ENCODE results near the gene ADAMTS6. TPM values are rescaled to one million over a fixed set of nuclear protein-coding genes. Genes with fewer than 3 reads are reported as not detected.
A peak's percentile ranks its signal among the peaks of the same experiment; 100 is the strongest.
"Not testable (repeated sequence)": the region's sequence is repeated elsewhere in the genome, so short reads cannot be mapped to it uniquely, and the experiment has no call there.

Gene ADAMTS6
- total RNA-seq, 1 experiment from 2014 or later, result 15.9 TPM

DNA sequence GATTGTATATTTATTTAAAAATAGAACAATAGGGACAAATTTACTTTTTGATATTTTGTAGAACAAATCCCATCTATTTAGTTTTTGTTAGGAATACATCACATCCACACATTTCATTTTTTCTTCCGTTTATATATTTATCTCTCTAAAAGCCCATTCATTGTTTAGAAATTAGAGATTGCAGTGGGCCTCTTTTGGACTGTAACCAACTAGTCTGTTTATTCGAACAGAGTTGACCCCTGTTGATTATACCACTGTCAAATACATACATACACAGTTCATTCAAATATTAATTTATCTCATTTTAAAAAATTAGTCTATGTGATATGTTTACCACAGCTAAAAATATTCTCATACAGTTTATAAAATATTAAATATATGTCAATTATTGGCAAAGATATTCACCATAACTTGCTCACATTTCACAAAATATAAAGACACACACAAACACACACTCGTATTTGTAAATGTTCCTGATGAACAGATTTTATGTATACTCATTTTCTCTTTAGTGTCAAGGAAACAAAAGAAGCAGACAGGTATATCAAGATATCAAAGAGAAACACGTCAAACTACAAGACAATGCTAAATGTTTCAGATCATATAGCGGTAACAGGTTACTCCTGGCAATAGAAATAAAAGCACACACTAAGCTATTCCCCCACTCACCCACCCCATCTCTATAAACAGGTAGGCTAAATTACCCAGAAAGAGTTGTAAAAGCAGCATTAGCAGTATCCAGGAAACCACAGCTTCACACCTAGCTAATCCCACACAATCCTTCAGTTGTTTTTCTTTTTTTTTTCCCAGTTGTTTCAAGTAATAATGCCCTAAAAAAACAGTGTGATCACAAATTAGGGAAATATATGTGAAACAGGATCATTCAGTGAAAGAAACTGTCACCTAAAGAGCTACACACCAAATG lies 283.9 kb downstream of the ADAMTS6 start:
- no peak for DNase-seq (ENCODE audit: low spot score)

DNA sequence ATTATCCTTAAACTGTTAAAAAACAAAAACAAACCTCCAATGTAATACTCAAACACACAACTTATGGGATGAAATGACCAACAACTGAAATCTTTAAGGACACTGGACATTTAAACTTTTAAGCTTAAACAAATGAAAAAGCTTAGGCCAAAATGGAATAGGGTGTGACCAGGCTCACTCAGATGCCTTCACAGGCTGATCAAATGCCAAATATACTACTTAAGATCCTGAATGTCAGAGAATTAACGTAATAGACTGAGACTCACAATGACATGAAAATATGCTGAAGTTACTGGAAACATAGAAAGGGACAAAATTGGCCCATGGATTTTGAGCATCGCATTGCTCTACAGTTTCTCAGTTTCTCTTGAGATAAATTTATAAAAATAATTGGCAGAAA lies 286.8 kb downstream of the ADAMTS6 start:
- DNase-seq (ENCODE audit: low spot score), result no peak

DNA sequence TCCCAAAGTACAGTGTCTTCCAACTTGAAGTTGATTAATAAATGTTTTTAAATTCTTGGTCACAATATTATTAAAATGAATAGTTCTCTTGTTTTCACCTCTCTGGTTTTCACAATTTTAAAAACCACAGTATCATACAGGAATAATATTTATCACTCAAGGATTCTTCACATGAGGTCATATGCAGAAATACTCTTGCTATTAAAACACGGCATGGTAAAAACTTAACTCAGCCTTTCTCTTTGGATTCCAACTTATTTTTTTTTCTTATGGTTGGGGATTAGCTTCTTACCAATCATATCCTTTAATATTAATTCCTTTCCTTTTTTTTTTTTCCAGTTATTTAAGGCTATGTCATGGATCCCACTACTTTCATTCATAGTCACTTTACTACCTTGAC lies 289.4 kb downstream of the ADAMTS6 start:
- DNase-seq (ENCODE audit: low spot score), result no peak

DNA sequence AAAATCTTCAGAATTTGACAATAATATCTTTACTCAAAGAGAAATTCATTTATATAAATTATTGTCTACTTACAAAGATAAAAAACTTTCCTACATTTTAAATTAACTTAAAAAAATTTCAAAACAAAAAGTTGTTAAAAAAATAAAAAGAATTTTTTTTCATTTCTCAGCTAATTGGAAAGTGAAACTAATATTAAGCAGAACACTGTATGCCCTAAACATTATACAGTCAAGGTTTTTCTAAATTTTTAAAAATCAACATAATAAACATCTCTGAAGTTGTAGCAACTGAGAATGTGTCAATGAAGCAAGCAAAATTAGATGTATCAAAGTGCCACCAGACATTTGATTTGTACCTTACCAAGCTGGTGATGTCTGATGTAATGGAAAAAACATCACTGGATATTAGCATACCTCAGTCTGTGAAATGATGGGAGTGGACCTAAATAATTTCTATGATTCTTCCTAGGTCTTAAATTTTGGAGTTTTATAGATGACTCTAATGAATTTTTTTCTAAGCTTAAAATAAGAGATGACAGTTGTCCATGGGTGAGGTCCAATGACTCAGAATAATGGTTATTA lies 290.1 kb downstream of the ADAMTS6 start:
- no peak for DNase-seq (ENCODE audit: low spot score)

DNA sequence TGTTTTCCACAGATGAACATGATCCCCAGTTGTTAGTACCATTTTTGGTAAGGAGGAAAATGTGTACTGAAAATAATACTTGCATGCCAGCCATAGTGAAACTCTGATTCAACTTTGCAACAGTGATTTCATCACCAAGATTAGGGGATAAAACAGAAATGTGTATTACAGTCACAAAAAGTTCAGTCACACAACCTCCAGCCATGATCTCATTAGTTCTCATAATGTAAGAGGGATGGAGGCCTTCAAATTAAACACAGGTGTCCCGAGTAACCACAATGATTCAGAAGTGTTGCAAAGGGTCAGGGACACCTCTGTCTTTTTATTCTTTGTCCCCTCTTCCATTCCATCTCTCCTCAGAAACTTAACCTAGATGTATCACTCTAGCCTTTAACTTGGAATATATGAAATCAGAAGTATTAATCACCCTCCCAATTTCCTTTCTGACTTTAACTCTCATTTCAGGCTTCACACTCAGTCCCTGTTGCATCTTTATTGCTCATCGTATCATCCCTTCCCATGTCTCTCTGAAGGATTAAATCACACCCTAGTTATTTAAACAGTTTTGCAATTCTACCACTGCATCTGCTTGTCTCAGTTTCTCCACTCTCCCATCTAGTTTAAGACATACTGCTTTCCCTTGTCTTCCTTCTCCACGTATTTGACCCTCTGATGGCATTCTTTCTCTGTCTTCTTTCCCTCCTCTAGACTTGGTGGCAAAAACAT lies 291.2 kb downstream of the ADAMTS6 start:
- DNase-seq (ENCODE audit: low spot score), result peak; percentile 90

DNA sequence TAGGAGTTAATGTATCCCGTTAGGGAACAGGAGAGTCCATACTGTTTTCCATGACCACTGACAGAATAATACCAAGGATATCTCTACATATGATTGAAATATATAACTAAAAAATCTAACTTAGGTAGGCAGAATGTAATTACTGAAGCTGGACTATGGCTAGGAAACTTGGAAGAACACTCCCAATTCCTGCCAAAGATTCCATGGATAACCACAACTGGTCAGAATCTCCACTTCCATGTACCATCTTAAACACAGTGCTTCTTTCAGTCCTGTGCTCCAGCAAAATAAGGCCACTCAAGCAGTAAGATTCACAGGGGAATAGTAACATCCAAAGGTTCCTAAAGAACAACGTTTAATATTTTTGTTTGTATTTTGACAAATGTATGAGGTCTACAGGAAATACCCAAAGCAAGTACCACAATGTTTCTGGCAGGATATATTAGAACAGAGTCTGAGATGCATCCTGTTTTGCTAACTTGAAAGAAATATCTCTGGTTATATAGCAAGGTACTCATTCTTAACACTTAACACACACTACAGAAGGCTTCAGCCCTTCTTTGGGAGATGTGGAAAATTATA lies 295.0 kb downstream of the ADAMTS6 start:
- DNase-seq (ENCODE audit: low spot score), result no peak

DNA sequence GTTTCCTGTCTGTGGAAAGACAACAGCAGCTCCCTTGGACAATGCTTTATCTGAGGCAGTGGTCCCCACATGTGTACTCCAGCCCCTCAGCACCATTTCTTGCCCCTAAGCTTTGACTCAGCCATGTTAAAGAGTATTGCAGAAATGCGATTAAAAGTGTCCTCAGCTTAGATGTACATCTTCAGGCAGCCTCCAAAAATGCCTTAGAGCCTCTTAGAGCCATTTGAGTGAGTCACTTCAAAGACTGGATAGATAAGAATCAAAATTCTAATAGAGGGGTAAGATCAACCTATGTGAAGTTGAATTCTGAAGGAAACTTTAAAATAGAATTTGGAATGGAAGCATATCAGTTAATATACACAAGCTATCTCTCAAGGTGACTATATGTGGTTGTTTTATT lies 296.3 kb downstream of the ADAMTS6 start:
- DNase-seq (ENCODE audit: low spot score), result no peak

DNA sequence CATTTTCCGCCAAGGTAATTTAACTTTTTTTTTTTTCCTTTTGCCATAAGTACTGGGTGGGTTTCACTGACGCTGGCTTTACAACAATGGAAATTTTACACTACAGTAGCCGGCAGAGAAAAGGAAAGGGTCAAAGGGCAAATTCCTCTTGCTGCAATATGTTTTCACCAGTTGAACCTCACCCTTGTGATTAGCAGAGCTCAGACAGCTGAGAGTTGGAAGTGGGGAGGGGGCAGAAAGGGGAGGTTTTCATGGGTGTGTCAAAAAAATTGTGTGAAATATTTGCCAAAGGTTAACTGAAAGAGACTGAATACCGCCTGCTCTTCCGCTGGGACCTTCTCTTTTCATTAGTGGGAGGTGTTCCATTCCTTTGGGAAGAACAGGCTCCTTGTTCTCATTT lies 296.9 kb downstream of the ADAMTS6 start:
- no peak for DNase-seq (ENCODE audit: low spot score)

DNA sequence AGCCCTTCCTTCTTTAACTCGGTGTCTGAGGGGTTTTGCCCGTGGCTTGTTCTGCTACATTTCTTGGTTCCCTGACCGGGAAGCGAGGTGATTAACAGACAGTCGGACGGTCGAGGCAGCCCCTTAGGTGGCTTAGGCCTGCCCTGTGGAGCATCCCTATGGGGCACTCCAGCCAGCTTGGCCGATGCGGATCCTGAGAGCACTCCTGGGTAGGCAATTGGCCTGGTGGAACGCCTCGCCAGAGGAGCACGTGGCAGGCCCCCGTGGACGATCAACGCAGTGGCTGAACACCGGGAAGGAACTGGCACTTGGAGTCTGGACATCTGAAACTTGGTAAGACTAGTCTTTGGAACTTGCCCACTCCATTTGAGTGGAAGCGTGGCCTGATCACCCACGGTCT lies 307.5 kb downstream of the ADAMTS6 start:
- not testable (repeated sequence) for DNase-seq (ENCODE audit: low spot score)

DNA sequence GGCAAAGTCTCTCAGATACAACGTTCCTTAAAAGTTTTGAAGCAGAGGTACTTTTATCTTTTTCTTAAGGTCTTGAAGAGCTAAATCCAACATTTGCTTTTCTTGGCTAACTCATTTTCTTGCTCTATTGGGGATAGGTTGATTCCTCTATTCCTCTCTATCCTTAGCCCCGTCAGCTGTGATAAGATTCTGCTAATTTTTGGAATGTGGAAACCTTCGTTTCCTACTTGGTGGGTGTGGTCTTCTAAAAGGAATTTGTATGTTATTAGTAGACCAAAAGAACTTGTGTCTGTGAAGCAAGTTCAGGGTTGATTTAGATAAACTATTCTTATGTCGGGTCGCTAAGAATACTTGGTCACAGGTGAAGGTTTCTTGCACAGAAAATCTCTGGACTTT lies 308.6 kb downstream of the ADAMTS6 start:
- DNase-seq (ENCODE audit: low spot score), result no peak

DNA sequence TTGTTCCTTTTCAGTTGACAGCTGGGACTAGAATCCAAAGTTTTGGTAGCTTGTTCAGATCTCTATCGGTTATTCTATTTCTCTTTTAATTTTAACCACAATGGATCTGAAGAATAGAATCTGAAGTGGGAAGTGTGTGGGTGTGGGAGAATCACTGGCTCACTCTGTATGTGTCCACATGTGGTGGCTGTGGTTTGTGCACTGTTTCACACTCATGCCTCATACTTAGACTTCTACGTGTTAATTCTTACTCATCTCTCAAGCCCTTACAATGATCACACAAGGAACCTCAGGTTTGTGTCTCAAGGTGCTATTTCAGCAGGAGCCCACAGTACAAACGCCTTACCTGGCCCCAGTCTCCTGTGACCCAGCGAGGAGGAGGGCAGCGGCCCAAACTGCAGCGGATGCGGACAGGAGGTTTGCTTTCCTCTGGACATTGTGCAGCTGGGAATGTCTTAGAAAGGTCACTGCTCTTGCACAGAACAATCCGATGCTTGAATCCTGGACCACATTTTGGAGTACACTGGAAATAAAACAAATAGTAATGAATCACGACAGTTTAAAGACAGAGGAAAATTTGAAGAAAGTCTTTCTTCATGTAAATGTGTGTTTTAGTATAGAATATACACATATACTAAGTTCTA lies 309.1 kb downstream of the ADAMTS6 start:
- DNase-seq (ENCODE audit: low spot score), result no peak

DNA sequence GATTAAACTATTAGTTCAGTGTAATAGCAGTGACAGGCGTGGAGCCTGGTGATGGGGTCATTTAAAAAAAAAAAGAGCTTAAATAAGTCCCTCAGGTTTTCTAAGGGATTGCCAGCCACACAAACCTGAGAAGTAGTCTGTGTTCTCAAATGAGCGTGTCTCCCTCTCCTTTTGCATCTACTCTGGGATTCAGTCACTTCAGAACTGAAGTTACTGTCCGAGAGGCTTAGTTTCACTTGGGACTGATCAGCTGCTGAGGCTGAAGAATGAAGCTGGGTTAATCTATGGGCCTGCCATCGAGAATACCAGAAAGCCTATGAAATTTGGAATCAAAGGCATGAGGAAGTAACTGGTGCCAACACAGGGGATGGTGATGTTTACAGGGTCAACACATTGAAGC lies 310.1 kb downstream of the ADAMTS6 start:
- DNase-seq (ENCODE audit: low spot score), result no peak

DNA sequence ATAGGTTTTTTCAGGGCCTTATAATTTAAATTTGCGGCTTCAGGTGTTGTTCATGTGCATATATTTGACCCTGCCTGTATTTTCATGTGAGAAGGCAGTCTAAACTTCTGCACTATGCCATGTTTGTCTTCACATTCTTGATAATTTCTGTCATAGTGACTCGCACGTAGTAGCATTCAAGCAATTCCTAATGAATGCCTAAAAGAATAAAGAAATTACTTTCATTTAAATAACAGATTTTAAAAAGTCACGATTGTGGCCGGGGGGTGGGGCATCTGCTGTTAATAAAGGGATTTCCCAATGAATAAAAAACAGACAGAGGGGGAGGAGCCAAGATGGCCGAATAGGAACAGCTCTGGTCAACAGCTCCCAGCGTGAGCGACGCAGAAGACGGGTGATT lies 318.0 kb downstream of the ADAMTS6 start:
- DNase-seq (ENCODE audit: low spot score), result peak; percentile 23

DNA sequence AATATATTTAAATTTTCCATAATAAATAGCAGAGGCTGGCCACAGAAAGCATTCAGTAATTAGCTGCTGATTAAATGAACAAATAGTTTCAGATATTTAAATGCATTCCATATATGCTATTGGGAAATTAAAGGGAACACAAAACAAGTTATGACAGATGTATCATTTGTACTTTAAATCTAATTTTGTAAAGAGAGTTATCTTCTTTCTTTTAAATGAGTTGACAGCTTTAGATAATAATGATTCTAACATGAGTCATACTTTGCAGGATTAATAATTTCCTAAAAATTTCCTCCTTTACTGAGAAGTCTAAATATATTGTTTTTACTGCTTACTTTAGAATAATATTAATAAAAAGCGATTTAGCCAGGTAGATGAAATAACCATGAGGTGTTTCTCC lies 320.1 kb downstream of the ADAMTS6 start:
- DNase-seq (ENCODE audit: low spot score), result no peak

DNA sequence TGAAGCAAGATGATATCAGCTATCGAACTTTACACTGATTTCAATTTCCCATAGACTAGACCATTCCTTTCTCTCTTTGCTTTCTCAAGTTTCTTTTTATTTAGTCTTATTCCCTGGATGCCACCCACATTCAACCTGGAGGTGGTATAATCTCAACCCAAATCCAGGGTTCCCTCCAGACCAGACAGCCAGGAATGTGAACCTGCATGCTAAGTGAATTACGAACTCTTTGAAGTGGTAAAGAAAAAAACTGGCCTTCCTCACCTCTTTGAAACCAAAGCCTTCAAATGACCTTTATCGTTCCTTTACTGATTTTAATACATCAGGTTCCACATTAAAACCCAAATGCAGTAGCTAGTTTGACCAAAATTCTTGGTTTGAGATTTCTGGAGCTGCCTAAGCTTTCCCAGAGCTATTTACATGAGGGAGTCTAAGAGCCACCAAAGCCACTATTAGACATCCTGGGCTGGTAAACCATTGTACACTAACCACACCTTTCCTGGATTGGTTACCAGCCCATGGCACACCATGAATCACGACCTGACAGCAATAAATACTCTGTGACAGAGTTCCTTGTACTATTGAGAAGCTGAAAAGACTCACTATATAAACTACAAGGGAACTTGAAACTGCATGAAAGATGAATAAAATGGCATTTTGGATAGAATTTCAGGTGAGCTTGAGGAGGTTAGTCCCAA lies 323.7 kb downstream of the ADAMTS6 start:
- peak; percentile 75 for DNase-seq (ENCODE audit: low spot score)

DNA sequence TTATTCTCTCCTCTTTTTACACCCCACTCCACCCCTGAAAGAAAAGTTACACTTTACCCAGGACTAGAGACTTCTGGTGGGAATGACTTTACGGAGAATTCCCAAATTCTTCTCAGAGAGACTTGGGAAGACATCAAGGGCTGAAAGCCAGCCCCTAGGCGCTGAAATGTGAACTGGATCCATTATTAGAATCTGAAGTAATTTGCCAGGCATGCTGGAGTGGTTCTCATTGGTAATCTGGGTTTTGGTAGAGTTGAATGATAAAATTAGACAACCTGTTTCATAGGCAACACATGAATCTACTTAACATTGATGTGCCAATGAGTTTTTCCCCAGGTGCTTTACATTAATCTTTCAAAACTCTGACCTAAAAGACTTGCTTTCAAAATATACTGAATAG lies 324.8 kb downstream of the ADAMTS6 start:
- no peak for DNase-seq (ENCODE audit: low spot score)

DNA sequence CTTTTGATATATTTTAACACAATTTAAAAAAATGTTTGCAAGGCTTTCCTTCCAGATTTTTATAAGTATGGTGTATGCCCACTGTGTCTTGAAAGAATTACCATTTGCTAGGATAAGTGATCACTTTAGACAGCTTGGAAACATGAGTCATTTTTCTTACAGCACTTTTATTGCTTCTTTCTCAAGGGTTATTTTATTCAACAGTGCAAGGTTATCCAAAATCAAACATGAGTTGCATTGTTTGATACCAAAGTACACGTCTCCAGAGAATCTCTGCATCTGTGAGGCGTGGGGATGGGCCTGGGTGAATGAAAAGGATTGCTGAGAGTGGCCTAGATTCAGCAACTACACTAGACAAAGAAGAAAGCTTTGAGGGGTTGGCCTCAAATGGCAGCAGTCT lies 329.6 kb downstream of the ADAMTS6 start:
- DNase-seq (ENCODE audit: low spot score), result no peak

DNA sequence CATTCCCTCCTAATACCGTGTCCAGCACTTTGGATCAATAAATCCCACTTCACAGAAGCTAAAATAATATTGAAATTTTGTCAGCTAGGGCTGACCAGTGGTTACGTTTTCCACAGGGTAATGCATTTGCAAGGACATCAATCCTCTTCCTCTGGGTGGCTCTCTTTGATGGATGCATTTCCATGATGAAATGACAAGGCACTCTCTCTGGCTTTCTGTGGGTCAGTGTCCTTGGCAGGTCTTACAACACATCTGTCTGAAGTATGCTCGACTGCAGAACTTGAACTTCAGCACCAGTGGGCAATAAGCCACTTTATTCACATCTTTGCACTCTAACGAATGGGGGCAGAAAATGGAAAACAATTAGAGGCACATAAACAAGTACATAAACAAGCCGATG lies 330.1 kb downstream of the ADAMTS6 start:
- no peak for DNase-seq (ENCODE audit: low spot score)

DNA sequence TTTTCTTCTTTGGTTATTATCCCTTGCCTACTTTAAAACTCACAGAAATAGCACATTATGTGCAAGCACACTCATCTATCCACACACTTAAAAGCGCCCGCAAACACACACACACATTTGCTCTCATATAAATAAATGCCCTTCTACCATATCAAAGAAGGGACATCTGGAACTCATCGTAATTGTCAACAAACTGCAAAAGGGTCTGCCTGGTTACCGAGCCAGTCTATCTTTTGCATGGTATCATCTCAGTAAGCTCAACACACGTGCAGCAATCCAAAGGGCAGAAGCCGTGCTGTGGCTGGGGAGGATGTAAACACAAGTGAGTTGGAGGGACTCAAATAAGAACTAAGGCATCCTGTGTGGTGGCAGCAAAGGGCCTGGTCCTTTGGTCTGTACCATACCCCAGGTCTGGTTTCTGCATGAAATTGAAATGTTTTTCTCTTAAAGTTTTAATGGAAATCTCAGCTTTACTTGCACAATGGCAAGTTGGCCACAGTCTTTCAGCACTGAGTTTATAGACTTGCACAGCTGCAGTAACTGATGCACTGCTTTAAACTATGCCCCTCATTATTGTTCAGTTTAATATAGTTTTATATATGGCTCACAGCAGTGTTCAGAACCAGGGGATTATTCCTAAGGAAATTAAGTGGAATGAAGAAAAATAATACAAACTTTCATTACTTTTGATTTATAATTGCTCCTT lies 331.0 kb downstream of the ADAMTS6 start:
- no peak for DNase-seq (ENCODE audit: low spot score)

DNA sequence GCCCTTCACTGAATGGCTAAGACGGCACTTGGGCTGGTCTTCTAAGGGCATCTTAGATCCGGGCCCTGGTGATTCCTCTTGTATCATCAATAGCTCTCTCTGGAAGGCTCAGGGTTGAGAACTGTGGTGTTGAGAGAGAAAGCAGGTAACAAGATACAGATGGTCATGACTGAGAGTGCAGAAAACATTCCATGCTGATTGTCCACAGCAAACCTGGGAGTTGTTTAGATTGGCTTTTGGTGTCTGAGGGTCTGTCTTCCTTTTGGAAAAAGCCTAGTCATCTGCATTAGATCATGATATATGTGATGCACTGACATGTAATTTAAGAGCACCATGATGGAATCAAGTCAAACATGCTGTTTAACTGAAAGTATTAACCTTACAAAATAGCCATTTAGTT lies 331.9 kb downstream of the ADAMTS6 start:
- DNase-seq (ENCODE audit: low spot score), result no peak
